Progenitor cell of endocrine pancreas (in vitro differentiated cells): ENCODE results near the gene MOSMO. TPM values are rescaled to one million over a fixed set of nuclear protein-coding genes. Genes with fewer than 3 reads are reported as not detected.
A peak's percentile ranks its signal among the peaks of the same experiment; 100 is the strongest.
"Not testable (repeated sequence)": the region's sequence is repeated elsewhere in the genome, so short reads cannot be mapped to it uniquely, and the experiment has no call there.

Source experiments
- DNase-seq: peaks from one replicate; pipeline ENCODE4 v3.0.0; 2021; ENCODE audit warnings: low spot score; ENCODE audit not compliant: unreplicated experiment
- H3K27ac Mint-ChIP-seq: 2 replicates; pipeline ENCODE4 v1.8.0; 2021; ENCODE audit warnings: mild to moderate bottlenecking, moderate library complexity, mixed read lengths
- H3K27me3 Mint-ChIP-seq: 2 replicates; pipeline ENCODE4 v1.8.0; 2021; ENCODE audit warnings: mixed read lengths
- H3K36me3 Mint-ChIP-seq: 2 replicates; pipeline ENCODE4 v1.8.0; 2022; ENCODE audit warnings: mixed read lengths; ENCODE audit not compliant: insufficient read depth
- H3K4me1 Mint-ChIP-seq: 2 replicates; pipeline ENCODE4 v1.8.0; 2021; ENCODE audit warnings: low read depth, mixed read lengths
- H3K4me3 Mint-ChIP-seq: 2 replicates; pipeline ENCODE4 v1.8.0; 2021; ENCODE audit warnings: low read depth, mild to moderate bottlenecking, moderate library complexity, mixed read lengths
- H3K9me3 Mint-ChIP-seq: 2 replicates; pipeline ENCODE4 v1.8.0; 2021; ENCODE audit warnings: low read depth, mixed read lengths
- total RNA-seq: library from RNA; stranded (reverse); gene quantifications from 2 replicates; pipeline ENCODE4 v1.2.1, GENCODE V29; 2021
- TF ChIP-seq, protein P1 (sequence below): fragments of 200-600 bp; sonication (generic); IDR thresholded peaks from one replicate; pipeline ENCODE4 v1.5.0; 2021; ENCODE audit warnings: antibody characterized with exemption, mild to moderate bottlenecking; ENCODE audit not compliant: unreplicated experiment

The MOSMO gene
- total RNA-seq, 1 donor from 2014 or later, result 15.7 TPM

DNA sequence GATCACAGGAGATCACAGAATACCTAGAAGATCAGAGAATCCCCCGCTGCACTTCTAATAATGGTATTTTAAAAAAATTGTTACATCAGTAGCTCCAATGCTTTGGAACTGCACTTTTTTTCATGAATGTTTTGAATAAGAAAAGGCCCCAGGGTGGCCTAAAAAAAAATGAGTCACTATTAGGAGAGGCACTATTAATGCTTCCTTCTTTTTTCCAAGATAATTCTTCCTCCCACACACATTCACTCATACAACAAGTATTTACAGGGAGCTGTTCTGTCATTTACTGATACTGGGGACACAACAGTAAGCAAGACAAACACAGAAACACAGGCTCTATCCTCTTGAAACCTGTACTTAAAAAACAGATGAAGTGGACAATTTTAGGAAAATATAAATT, 6.3 kb upstream of the MOSMO start:
- Mint-ChIP-seq H3K9me3 (no peaks in the 10 kb centered on the region), H3K4me3 (no peak overlapping the region), H3K27me3 (peaks cover 10% of the 10 kb centered on the region), H3K27ac (no peak overlapping the region), H3K4me1 (no peaks in the 10 kb centered on the region), H3K36me3 (no peaks in the 10 kb centered on the region)
- no peak for DNase-seq
- TF ChIP-seq, protein P1, sequence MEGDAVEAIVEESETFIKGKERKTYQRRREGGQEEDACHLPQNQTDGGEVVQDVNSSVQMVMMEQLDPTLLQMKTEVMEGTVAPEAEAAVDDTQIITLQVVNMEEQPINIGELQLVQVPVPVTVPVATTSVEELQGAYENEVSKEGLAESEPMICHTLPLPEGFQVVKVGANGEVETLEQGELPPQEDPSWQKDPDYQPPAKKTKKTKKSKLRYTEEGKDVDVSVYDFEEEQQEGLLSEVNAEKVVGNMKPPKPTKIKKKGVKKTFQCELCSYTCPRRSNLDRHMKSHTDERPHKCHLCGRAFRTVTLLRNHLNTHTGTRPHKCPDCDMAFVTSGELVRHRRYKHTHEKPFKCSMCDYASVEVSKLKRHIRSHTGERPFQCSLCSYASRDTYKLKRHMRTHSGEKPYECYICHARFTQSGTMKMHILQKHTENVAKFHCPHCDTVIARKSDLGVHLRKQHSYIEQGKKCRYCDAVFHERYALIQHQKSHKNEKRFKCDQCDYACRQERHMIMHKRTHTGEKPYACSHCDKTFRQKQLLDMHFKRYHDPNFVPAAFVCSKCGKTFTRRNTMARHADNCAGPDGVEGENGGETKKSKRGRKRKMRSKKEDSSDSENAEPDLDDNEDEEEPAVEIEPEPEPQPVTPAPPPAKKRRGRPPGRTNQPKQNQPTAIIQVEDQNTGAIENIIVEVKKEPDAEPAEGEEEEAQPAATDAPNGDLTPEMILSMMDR, result no peak

DNA sequence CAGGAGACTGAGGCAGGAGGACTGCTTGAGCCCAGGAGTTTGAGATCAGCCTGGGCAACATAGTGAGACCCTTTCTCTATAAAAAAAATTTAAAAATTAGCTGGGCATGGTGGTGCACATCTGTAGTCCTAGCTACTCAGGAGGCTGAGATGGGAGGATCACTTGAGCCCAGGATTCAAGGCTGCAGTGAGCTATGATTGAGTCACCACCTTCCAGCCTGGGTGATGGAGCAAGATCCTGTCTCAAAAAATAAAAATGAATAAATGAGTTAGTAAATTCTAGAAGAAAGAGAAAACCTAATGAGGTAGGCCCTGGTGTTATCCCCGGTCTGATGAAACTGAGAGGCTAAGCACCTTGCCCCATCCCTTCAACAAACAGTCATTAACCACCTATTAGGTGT, 5.9 kb upstream of the MOSMO start:
- DNase-seq, H3K27ac Mint-ChIP-seq, H3K4me3 Mint-ChIP-seq, H3K36me3 Mint-ChIP-seq, H3K9me3 Mint-ChIP-seq, H3K4me1 Mint-ChIP-seq: not testable (repeated sequence)
- H3K27me3 Mint-ChIP-seq, result peaks cover 10% of the 10 kb centered on the region

DNA sequence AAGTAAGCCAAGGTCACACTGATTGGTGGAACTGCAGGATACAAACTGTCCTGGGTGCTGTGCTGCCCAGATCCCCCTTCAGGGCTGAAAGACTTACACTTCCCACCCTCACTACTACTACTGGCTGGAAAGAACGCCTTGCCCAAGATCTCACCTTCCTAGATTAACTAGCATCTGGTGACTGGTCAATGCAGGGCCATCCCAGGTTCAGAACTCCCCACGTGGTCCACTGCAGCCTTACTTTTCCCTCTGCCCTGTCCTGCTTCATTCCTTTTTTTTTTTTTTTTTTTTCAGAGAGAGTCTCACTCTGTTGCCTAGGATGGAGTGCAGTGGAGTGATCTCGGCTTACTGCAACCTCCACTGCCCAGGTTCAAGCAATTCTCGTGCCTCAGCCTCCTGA, 4.7 kb upstream of the MOSMO start:
- H3K4me3 Mint-ChIP-seq, result no peak overlapping the region
- H3K36me3 Mint-ChIP-seq, result no peaks in the 10 kb centered on the region
- H3K4me1 Mint-ChIP-seq, result peaks cover 8% of the 10 kb centered on the region
- no peak overlapping the region for H3K27ac Mint-ChIP-seq
- no peaks in the 10 kb centered on the region for H3K9me3 Mint-ChIP-seq
- H3K27me3 Mint-ChIP-seq, result peaks cover 10% of the 10 kb centered on the region
- TF ChIP-seq, protein P1, result no peak
- no peak for DNase-seq

DNA sequence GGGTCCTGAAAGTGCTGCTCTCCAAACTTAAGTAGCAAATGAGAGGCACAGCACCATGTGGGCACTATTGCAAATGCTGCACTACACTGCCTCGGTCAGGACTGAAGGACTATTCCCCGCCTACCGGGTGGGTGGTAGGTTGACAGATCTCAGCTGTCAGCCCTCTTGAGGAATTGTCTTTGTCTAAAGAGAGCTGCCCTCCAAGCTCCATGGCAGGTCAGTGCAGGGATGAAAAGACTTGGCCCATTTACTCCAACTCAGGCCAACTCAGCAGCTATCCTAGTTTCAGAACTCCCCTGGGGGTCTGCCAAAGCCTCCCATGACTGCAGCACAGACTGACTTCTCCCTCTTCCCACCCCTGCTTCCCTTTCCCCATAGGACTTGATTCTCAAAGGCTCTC, 3.6 kb upstream of the MOSMO start:
- H3K36me3 Mint-ChIP-seq, result no peaks in the 10 kb centered on the region
- no peaks in the 10 kb centered on the region for H3K9me3 Mint-ChIP-seq
- TF ChIP-seq, protein P1, result no peak
- H3K27ac Mint-ChIP-seq, result no peak overlapping the region
- no peak for DNase-seq
- no peak overlapping the region for H3K4me3 Mint-ChIP-seq
- H3K27me3 Mint-ChIP-seq, result peaks cover 10% of the 10 kb centered on the region
- peaks cover 12% of the 10 kb centered on the region for H3K4me1 Mint-ChIP-seq

DNA sequence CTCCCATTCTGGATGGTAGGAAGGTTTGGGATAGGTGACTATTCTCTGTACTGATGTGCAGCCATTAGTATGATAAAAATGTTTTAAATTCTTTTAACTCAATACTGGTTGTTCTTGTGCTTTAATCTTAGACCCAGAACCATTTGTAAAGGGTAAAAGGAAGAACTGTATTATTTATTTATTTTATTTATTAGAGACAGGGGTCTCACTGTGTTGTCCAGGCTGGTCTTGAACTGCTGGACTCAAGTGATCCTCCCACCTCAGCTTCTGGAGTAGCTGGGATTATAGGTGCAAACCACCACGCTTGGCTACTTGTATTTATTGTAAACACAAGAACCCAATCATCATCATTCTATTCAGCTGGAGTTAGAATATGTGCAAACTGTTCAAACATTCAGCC, 2.2 kb upstream of the MOSMO start:
- no peak overlapping the region for H3K27ac Mint-ChIP-seq
- peaks cover 14% of the 10 kb centered on the region for H3K4me1 Mint-ChIP-seq
- no peak for DNase-seq
- TF ChIP-seq, protein P1, result no peak
- H3K9me3 Mint-ChIP-seq, result no peaks in the 10 kb centered on the region
- H3K36me3 Mint-ChIP-seq, result no peaks in the 10 kb centered on the region
- peaks cover 10% of the 10 kb centered on the region for H3K27me3 Mint-ChIP-seq
- no peak overlapping the region for H3K4me3 Mint-ChIP-seq

DNA sequence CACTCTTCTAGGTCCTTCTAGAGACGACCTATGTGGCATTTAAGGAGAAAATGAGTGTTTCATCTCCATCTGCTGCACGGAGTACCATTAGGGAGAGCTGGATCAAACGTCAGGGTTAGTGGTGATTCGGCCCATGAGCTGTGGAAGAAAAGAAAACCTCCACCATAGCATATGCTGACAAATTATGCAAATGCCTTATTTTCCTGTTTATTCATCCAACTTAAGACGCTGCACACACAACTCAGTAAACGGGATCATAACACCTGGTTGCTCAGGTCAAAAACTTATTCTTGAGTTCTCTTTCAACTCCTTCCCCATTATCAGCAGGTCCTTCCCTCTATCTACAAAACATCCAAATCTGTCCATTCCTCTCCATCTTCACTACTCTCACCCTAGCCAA, 1.3 kb upstream of the MOSMO start:
- no peak for DNase-seq
- Mint-ChIP-seq H3K4me3 (peak overlapping the region; percentile 78), H3K27ac (no peak overlapping the region), H3K27me3 (peaks cover 8% of the 10 kb centered on the region), H3K4me1 (peaks cover 14% of the 10 kb centered on the region), H3K36me3 (no peaks in the 10 kb centered on the region), H3K9me3 (no peaks in the 10 kb centered on the region)
- TF ChIP-seq, protein P1, result no peak
